CD8-positive, alpha-beta memory T cell (primary cell): ENCODE measurements around the gene FA2H. TPM values are rescaled to one million over a fixed set of nuclear protein-coding genes. Genes with fewer than 3 reads are reported as not detected.
A peak's percentile ranks its signal among the peaks of the same experiment; 100 is the strongest.

ENCODE experiments used
- CTCF ChIA-PET: fragments of 350-600 bp; sonication (Branson Sonifier 250); formaldehyde crosslinking; loops from one replicate; lab custom pipeline; 2021; ENCODE audit warnings: antibody characterized with exemption; lab: Charles Lee
- POLR2A ChIA-PET: fragments of 350-600 bp; sonication (Branson Sonifier 250); formaldehyde crosslinking; loops from one replicate; lab custom pipeline; 2021; ENCODE audit warnings: antibody characterized with exemption; lab: Charles Lee
- DNase-seq, 5 donors: peaks; one replicate each; pipeline versions ENCODE4 v3.0.0 to v3.0.0-alpha.2; 2020 to 2022; ENCODE audit warnings: mixed read lengths in 1 of 5
- H3K27ac ChIP-seq: one replicate; pipeline ENCODE4 v1.7.0; 2013; ENCODE audit warnings: low read depth, mild to moderate bottlenecking, low read length, moderate library complexity
- H3K27me3 ChIP-seq: 2 replicates; pipeline ENCODE4 v1.7.0; 2013; ENCODE audit warnings: low read length, mild to moderate bottlenecking; ENCODE audit not compliant: insufficient read depth, poor library complexity, severe bottlenecking
- H3K36me3 ChIP-seq: 2 replicates; pipeline ENCODE4 v1.7.0; 2013; ENCODE audit warnings: mild to moderate bottlenecking, low read length, moderate library complexity; ENCODE audit not compliant: insufficient read depth
- H3K4me1 ChIP-seq: 2 replicates; pipeline ENCODE4 v1.7.0; 2013; ENCODE audit warnings: mild to moderate bottlenecking, low read length, moderate library complexity; ENCODE audit not compliant: insufficient read depth
- H3K4me3 ChIP-seq: 2 replicates; pipeline ENCODE4 v1.7.0; 2013; ENCODE audit warnings: mild to moderate bottlenecking, low read length
- H3K9me3 ChIP-seq: 2 replicates; pipeline ENCODE4 v1.7.0; 2013; ENCODE audit warnings: mild to moderate bottlenecking, low read length
- H3K27ac Mint-ChIP-seq, 8 donors: one replicate each; pipeline ENCODE4 v1.8.0; 2020 to 2021; ENCODE audit warnings: mixed read lengths in 8 of 8, mild to moderate bottlenecking in 6 of 8, inconsistent platforms in 3 of 8, moderate library complexity in 3 of 8
- H3K27me3 Mint-ChIP-seq, 2 donors: one replicate each; pipeline ENCODE4 v1.8.0; 2020 to 2021; ENCODE audit warnings: mixed read lengths in 2 of 2, mild to moderate bottlenecking in 1 of 2, moderate library complexity in 1 of 2
- H3K36me3 Mint-ChIP-seq, 3 donors: one replicate each; pipeline ENCODE4 v1.8.0; 2020 to 2021; ENCODE audit warnings: mixed read lengths in 3 of 3, inconsistent platforms in 1 of 3, mild to moderate bottlenecking in 1 of 3
- H3K4me1 Mint-ChIP-seq, 3 donors: one replicate each; pipeline ENCODE4 v1.8.0; 2020 to 2021; ENCODE audit warnings: mixed read lengths in 3 of 3, inconsistent platforms in 1 of 3, mild to moderate bottlenecking in 1 of 3
- H3K4me3 Mint-ChIP-seq, 7 donors: one replicate each; pipeline ENCODE4 v1.8.0; 2020 to 2021; ENCODE audit warnings: mixed read lengths in 7 of 7, mild to moderate bottlenecking in 6 of 7, moderate library complexity in 4 of 7, inconsistent platforms in 2 of 7
- H3K9me3 Mint-ChIP-seq, 5 donors: one replicate each; pipeline ENCODE4 v1.8.0; 2020 to 2022; ENCODE audit warnings: mixed read lengths in 5 of 5, mild to moderate bottlenecking in 3 of 5, moderate library complexity in 2 of 5, inconsistent platforms in 1 of 5
- polyA plus RNA-seq: library from polyadenylated mRNA; unstranded; fragments of 300-500 nt; fragmentation: Illumina TruSeq; gene quantifications from one replicate; pipeline ENCODE4 v1.2.3, GENCODE V29; 2021
- total RNA-seq, 2 experiments: library from RNA; stranded (reverse); gene quantifications; one replicate each; pipeline ENCODE4 v1.2.3, GENCODE V29; 2021

Gene FA2H
- total and polyA plus RNA-seq, 3 experiments from 2014 or later: not detected

GRCh38 chr16:74757349-74757748 is 17.3 kb downstream of the FA2H start:
- POLR2A ChIA-PET: no interaction called here
- no peak overlapping the region for H3K27ac Mint-ChIP-seq
- CTCF ChIA-PET: no interaction called here
- H3K4me3 Mint-ChIP-seq: no peak overlapping the region
- H3K36me3 Mint-ChIP-seq: no peaks in the 10 kb centered on the region
- Histone ChIP-seq H3K36me3 (no peaks in the 10 kb centered on the region), H3K27ac (no peak overlapping the region), H3K4me3 (no peak overlapping the region), H3K9me3 (no peaks in the 10 kb centered on the region), H3K4me1 (no peaks in the 10 kb centered on the region), H3K27me3 (no peaks in the 10 kb centered on the region)
- H3K9me3 Mint-ChIP-seq: no peaks in the 10 kb centered on the region
- no peaks in the 10 kb centered on the region for H3K4me1 Mint-ChIP-seq
- H3K27me3 Mint-ChIP-seq: peaks cover 11 to 48% of the 10 kb centered on the region in 2 donors
- no peak for DNase-seq

GRCh38 chr16:74756203-74756602 is 18.4 kb downstream of the FA2H start:
- ChIA-PET CTCF (no interaction called here), POLR2A (no interaction called here)
- H3K4me3 ChIP-seq: no peak overlapping the region
- no peaks in the 10 kb centered on the region for H3K9me3 Mint-ChIP-seq
- H3K4me1 Mint-ChIP-seq: no peaks in the 10 kb centered on the region
- peaks cover 9 to 54% of the 10 kb centered on the region in 2 donors for H3K27me3 Mint-ChIP-seq
- H3K36me3 ChIP-seq: no peaks in the 10 kb centered on the region
- no peak overlapping the region for H3K27ac Mint-ChIP-seq
- no peaks in the 10 kb centered on the region for H3K9me3 ChIP-seq
- H3K27ac ChIP-seq: no peak overlapping the region
- no peaks in the 10 kb centered on the region for H3K36me3 Mint-ChIP-seq
- no peaks in the 10 kb centered on the region for H3K27me3 ChIP-seq
- no peaks in the 10 kb centered on the region for H3K4me1 ChIP-seq
- no peak for DNase-seq
- H3K4me3 Mint-ChIP-seq: no peak overlapping the region

GRCh38 chr16:74753180-74753579 is 21.4 kb downstream of the FA2H start:
- Mint-ChIP-seq H3K36me3 (no peaks in the 10 kb centered on the region), H3K27ac (no peak overlapping the region), H3K9me3 (no peaks in the 10 kb centered on the region), H3K27me3 (peaks cover 7 to 34% of the 10 kb centered on the region in 2 donors), H3K4me1 (no peaks in the 10 kb centered on the region), H3K4me3 (no peak overlapping the region)
- no peaks in the 10 kb centered on the region for H3K36me3 ChIP-seq
- H3K27ac ChIP-seq: no peak overlapping the region
- ChIA-PET CTCF (no interaction called here), POLR2A (no interaction called here)
- no peaks in the 10 kb centered on the region for H3K4me1 ChIP-seq
- no peak overlapping the region for H3K4me3 ChIP-seq
- H3K27me3 ChIP-seq: no peaks in the 10 kb centered on the region
- DNase-seq: no peak
- H3K9me3 ChIP-seq: no peaks in the 10 kb centered on the region

DNA sequence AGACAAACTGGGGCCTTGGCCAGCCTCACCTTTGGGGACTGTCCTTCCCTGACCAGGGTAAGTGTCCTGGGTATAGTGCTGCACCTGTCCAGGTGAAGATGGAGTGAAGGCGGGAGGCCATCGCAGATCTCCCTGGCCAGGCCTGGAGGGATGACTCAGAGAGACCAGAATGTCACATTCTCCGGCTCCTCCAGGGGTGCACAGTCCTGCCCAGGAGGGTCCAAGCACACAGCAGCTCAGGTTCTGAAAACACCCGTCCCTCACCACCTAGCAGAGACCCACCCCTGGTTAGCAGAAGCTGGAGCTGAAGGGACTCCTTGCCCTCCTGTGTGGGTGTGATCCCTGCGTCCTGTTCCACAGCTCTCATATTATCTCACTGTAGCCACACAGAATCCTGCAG is 21.9 kb downstream of the FA2H start:
- no peak overlapping the region for H3K4me3 Mint-ChIP-seq
- H3K9me3 Mint-ChIP-seq: no peaks in the 10 kb centered on the region
- H3K27me3 Mint-ChIP-seq: peaks cover 7 to 34% of the 10 kb centered on the region in 2 donors
- no peaks in the 10 kb centered on the region for H3K36me3 Mint-ChIP-seq
- Histone ChIP-seq H3K4me3 (no peak overlapping the region), H3K36me3 (no peaks in the 10 kb centered on the region), H3K27ac (no peak overlapping the region), H3K9me3 (no peaks in the 10 kb centered on the region), H3K4me1 (no peaks in the 10 kb centered on the region), H3K27me3 (no peaks in the 10 kb centered on the region)
- ChIA-PET CTCF (no interaction called here), POLR2A (no interaction called here)
- H3K4me1 Mint-ChIP-seq: no peaks in the 10 kb centered on the region
- no peak overlapping the region for H3K27ac Mint-ChIP-seq
- DNase-seq: no peak

DNA sequence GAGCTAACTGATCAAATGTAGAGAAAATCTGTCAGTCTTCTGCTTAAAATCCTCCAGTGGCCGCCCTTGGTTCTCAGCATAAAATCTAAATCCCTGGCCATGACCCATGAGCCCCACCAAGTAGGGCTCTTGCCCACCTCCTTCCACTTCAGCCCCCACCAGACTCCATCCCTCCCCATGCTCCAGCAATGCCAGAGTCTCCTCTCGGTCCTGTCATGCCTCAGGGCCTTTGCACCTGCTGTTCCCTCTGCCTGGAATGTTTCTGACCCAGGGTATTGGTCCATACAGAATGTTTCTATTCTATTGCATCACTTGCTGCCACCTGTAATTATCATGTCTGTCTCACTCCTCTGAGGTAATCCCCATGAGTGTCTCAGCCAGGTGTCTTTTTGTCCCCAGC is 22.4 kb downstream of the FA2H start:
- ChIA-PET POLR2A (no interaction called here), CTCF (no interaction called here)
- Histone ChIP-seq H3K36me3 (no peaks in the 10 kb centered on the region), H3K9me3 (no peaks in the 10 kb centered on the region), H3K27ac (no peak overlapping the region), H3K27me3 (no peaks in the 10 kb centered on the region), H3K4me1 (no peaks in the 10 kb centered on the region), H3K4me3 (no peak overlapping the region)
- H3K4me1 Mint-ChIP-seq: no peaks in the 10 kb centered on the region
- H3K27ac Mint-ChIP-seq: peak overlapping the region in 1 of 8 donors; percentile 91
- H3K4me3 Mint-ChIP-seq: no peak overlapping the region
- DNase-seq: no peak
- no peaks in the 10 kb centered on the region for H3K9me3 Mint-ChIP-seq
- peaks cover 7 to 30% of the 10 kb centered on the region in 2 donors for H3K27me3 Mint-ChIP-seq
- no peaks in the 10 kb centered on the region for H3K36me3 Mint-ChIP-seq

GRCh38 chr16:74751658-74752057 is 23.0 kb downstream of the FA2H start:
- ChIA-PET CTCF (no interaction called here), POLR2A (no interaction called here)
- no peak overlapping the region for H3K4me3 Mint-ChIP-seq

GRCh38 chr16:74749291-74750055 is 25.1 kb downstream of the FA2H start:
- ChIA-PET CTCF (no interaction called here), POLR2A (no interaction called here)
- no peaks in the 10 kb centered on the region for H3K9me3 ChIP-seq
- DNase-seq: no peak
- Mint-ChIP-seq H3K27ac (no peak overlapping the region), H3K36me3 (no peaks in the 10 kb centered on the region), H3K4me3 (no peak overlapping the region), H3K9me3 (no peaks in the 10 kb centered on the region), H3K27me3 (peaks cover 7 to 17% of the 10 kb centered on the region in 2 donors), H3K4me1 (no peaks in the 10 kb centered on the region)
- H3K4me1 ChIP-seq: no peaks in the 10 kb centered on the region
- no peak overlapping the region for H3K27ac ChIP-seq
- no peaks in the 10 kb centered on the region for H3K27me3 ChIP-seq
- H3K4me3 ChIP-seq: no peak overlapping the region
- no peaks in the 10 kb centered on the region for H3K36me3 ChIP-seq

More at GRCh38 chr16:74751658-74752057, 23.0 kb downstream of the FA2H start:
- Histone ChIP-seq H3K4me3 (no peak overlapping the region), H3K27me3 (no peaks in the 10 kb centered on the region), H3K4me1 (no peaks in the 10 kb centered on the region), H3K27ac (no peak overlapping the region), H3K36me3 (no peaks in the 10 kb centered on the region), H3K9me3 (no peaks in the 10 kb centered on the region)
- Mint-ChIP-seq H3K9me3 (no peaks in the 10 kb centered on the region), H3K36me3 (no peaks in the 10 kb centered on the region), H3K4me1 (no peaks in the 10 kb centered on the region), H3K27ac (peak overlapping the region in 2 of 8 donors; percentile 71 to 91), H3K27me3 (peaks cover 7 to 30% of the 10 kb centered on the region in 2 donors)
- no peak for DNase-seq

DNA sequence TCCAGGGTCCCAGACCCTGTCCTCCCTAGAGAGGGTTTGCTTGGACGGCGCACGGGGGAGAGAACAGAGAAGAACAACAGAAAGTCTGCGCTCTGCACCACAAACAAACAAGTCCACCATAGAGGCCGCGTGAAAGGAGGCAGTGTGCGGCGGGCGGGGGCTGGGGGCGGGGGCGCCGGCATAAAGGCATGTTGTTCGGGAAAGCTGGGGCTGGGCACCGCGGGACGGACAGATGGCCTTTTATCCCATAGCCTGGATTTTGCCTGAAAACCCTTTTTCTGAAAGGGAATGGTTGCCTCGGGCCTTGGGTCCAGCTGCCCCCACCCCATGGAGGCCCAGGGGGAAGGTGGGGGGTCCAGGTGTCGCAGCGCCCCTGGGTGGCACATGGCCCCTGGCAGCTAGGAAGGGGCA is 26.0 kb downstream of the FA2H start:
- POLR2A ChIA-PET: no interaction called here
- Mint-ChIP-seq H3K27me3 (peaks cover 6 to 14% of the 10 kb centered on the region in 2 donors), H3K4me3 (no peak overlapping the region), H3K36me3 (no peaks in the 10 kb centered on the region), H3K4me1 (no peaks in the 10 kb centered on the region), H3K27ac (peak overlapping the region in 1 of 8 donors; percentile 63), H3K9me3 (no peaks in the 10 kb centered on the region)
- H3K27me3 ChIP-seq: no peaks in the 10 kb centered on the region
- no peaks in the 10 kb centered on the region for H3K36me3 ChIP-seq
- no peak overlapping the region for H3K27ac ChIP-seq
- no peaks in the 10 kb centered on the region for H3K4me1 ChIP-seq
- no peaks in the 10 kb centered on the region for H3K9me3 ChIP-seq
- CTCF ChIA-PET: no interaction called here
- no peak for DNase-seq
- no peak overlapping the region for H3K4me3 ChIP-seq
